SKM-1 treated with dmso at 0.1 percent for 144 hours (cell line): ENCODE measurements around the gene SAMD4A.
"Not testable (repeated sequence)": the region's sequence is repeated elsewhere in the genome, so short reads cannot be mapped to it uniquely, and the experiment has no call there.

Experiments used
- DNase-seq: peaks from one replicate; lab custom pipeline; 2025; ENCODE audit not compliant: unreplicated experiment; lab: John Stamatoyannopoulos, UW

Gene SAMD4A

GRCh38 chr14:54591866-54592265, 24.9 kb downstream of the SAMD4A start:
- DNase-seq: no peak

- DNase-seq: no peak
These were observed 26.9 kb downstream of the SAMD4A start for GRCh38 chr14:54593860-54594259.

- no peak for DNase-seq
These were observed 27.6 kb downstream of the SAMD4A start for GRCh38 chr14:54594537-54594936.

GRCh38 chr14:54597795-54598443, 31.0 kb downstream of the SAMD4A start:
- no peak for DNase-seq

GRCh38 chr14:54599966-54600716, 33.2 kb downstream of the SAMD4A start:
- DNase-seq: no peak

GRCh38 chr14:54600717-54601109, 33.8 kb downstream of the SAMD4A start:
- no peak for DNase-seq

GRCh38 chr14:54603362-54603761, 36.4 kb downstream of the SAMD4A start:
- DNase-seq: no peak

GRCh38 chr14:54606178-54606577, 39.2 kb downstream of the SAMD4A start:
- DNase-seq: no peak

- DNase-seq: no peak
These were observed 39.8 kb downstream of the SAMD4A start for GRCh38 chr14:54606631-54607133.

GRCh38 chr14:54609576-54609975, 42.6 kb downstream of the SAMD4A start:
- no peak for DNase-seq

GRCh38 chr14:54610051-54610977, 43.4 kb downstream of the SAMD4A start:
- DNase-seq: no peak

GRCh38 chr14:54614296-54614695, 47.4 kb downstream of the SAMD4A start:
- no peak for DNase-seq

- no peak for DNase-seq
These were observed 50.5 kb downstream of the SAMD4A start for GRCh38 chr14:54617467-54617866.

- no peak for DNase-seq
These were observed 54.8 kb downstream of the SAMD4A start for GRCh38 chr14:54621686-54622085.

- no peak for DNase-seq
These were observed 55.4 kb downstream of the SAMD4A start for GRCh38 chr14:54622192-54622958.

GRCh38 chr14:54623279-54624004, 56.5 kb downstream of the SAMD4A start:
- no peak for DNase-seq

GRCh38 chr14:54624005-54624358, 57.1 kb downstream of the SAMD4A start:
- DNase-seq: not testable (repeated sequence)

- no peak for DNase-seq
These were observed 58.2 kb downstream of the SAMD4A start for GRCh38 chr14:54625112-54625511.

GRCh38 chr14:54627219-54627539, 60.3 kb downstream of the SAMD4A start:
- no peak for DNase-seq
